Thyroid gland (tissue), 4 donors: ENCODE results near the gene KAT6B.

Source experiments
- CTCF ChIP-seq, 6 experiments: fragments of 200-600 bp in 3 of 6; fragments of 450-650 bp in 3 of 6; sonication (generic) in 3 of 6; IDR thresholded peaks; one replicate each; pipeline ENCODE4 v1.5.1; 2016 to 2019; ENCODE audit warnings: antibody characterized with exemption in 6 of 6, mild to moderate bottlenecking in 2 of 6, inconsistent platforms in 1 of 6, moderate library complexity in 1 of 6
- POLR2A ChIP-seq, 2 donors: fragments of 450-650 bp; IDR thresholded peaks; one replicate each; pipeline ENCODE4 v1.6.1; 2017; ENCODE audit warnings: antibody characterized with exemption in 2 of 2, mild to moderate bottlenecking in 2 of 2, moderate library complexity in 1 of 2

- TF ChIP-seq POLR2A (IDR thresholded peaks at IDR 0.05) = no peak
- TF ChIP-seq CTCF (IDR thresholded peaks at IDR 0.05) = no peak
These were observed 130.2 kb downstream of the KAT6B start for GRCh38 chr10:74956555-74957111.
